ENCODE data around the gene LRRFIP2.

Gene LRRFIP2

GRCh38 chr3:37183375-37183831 is 9.0 kb upstream of the LRRFIP2 start:
- no peak for TF ChIP-seq CTCF (conservative IDR thresholded peaks at IDR 0.05)
- no peak overlapping the region for H3K27ac ChIP-seq

GRCh38 chr3:37182816-37183215 is 8.4 kb upstream of the LRRFIP2 start:
- no peak for TF ChIP-seq CTCF (conservative IDR thresholded peaks at IDR 0.05)
- H3K27ac ChIP-seq, result no peak overlapping the region

GRCh38 chr3:37181756-37182155 is 7.4 kb upstream of the LRRFIP2 start:
- H3K27ac ChIP-seq, result no peak overlapping the region
- TF ChIP-seq CTCF (conservative IDR thresholded peaks at IDR 0.05), result no peak

- no peak for TF ChIP-seq CTCF (conservative IDR thresholded peaks at IDR 0.05)
- H3K27ac ChIP-seq, result peak overlapping the region; percentile 94
These were observed 5.0 kb upstream of the LRRFIP2 start for GRCh38 chr3:37179144-37179967.

GRCh38 chr3:37173806-37174205 is 576 bp downstream of the LRRFIP2 start:
- no peak for TF ChIP-seq CTCF (conservative IDR thresholded peaks at IDR 0.05)
- H3K27ac ChIP-seq, result peak overlapping the region; percentile 94

- H3K27ac ChIP-seq, result no peak overlapping the region
- no peak for TF ChIP-seq CTCF (conservative IDR thresholded peaks at IDR 0.05)
These were observed 3.2 kb downstream of the LRRFIP2 start for GRCh38 chr3:37171144-37171543.

- TF ChIP-seq CTCF (conservative IDR thresholded peaks at IDR 0.05), result no peak
- H3K27ac ChIP-seq, result no peak overlapping the region
These were observed 3.9 kb downstream of the LRRFIP2 start for GRCh38 chr3:37170513-37170912.
